H1 (cell line): ENCODE results near the gene DYRK1B. TPM values are rescaled to one million over a fixed set of nuclear protein-coding genes. Genes with fewer than 3 reads are reported as not detected.
A peak's percentile ranks its signal among the peaks of the same experiment; 100 is the strongest.

Experiments
- BACH1 ChIP-seq: IDR thresholded peaks from 2 replicates; pipeline ENCODE4 v1.6.1; 2012; ENCODE audit warnings: low read length, improper control_type of control experiment
- CBX8 ChIP-seq: fragments of 300-800, 300-1000 bp; sonication (generic); IDR thresholded peaks from 2 replicates; pipeline ENCODE4 v1.7.1; 2016; ENCODE audit warnings: low read depth, low read length, borderline replicate concordance
- CREB1 ChIP-seq: IDR thresholded peaks from 2 replicates; pipeline ENCODE4 v1.6.1; 2012; ENCODE audit warnings: inconsistent platforms
- E2F6 ChIP-seq: IDR thresholded peaks from 2 replicates; pipeline ENCODE4 v1.6.1; 2012; ENCODE audit warnings: inconsistent platforms
- EP300 ChIP-seq, 2 experiments: IDR thresholded peaks; 1 replicate in 1 of 2; 2 replicates in 1 of 2; pipeline ENCODE4 v1.6.1; 2011 to 2012; ENCODE audit warnings: low read depth in 2 of 2, low read length in 2 of 2, mild to moderate bottlenecking in 2 of 2, borderline replicate concordance in 1 of 2, inconsistent platforms in 1 of 2, moderate library complexity in 1 of 2
- GABPA ChIP-seq: IDR thresholded peaks from 2 replicates; pipeline ENCODE4 v1.6.1; 2011; ENCODE audit warnings: mild to moderate bottlenecking, low read length, moderate library complexity, borderline replicate concordance; ENCODE audit not compliant: insufficient read depth
- JUND ChIP-seq: IDR thresholded peaks from 2 replicates; pipeline ENCODE4 v1.6.1; 2011; ENCODE audit warnings: mild to moderate bottlenecking, improper control_type of control experiment, low read length
- KDM5A ChIP-seq: fragments of 200-600 bp; IDR thresholded peaks from 2 replicates; pipeline ENCODE4 v1.7.1; 2012; ENCODE audit warnings: mild to moderate bottlenecking, low read length, inconsistent platforms, mixed read lengths
- MAX ChIP-seq: IDR thresholded peaks from 2 replicates; pipeline ENCODE4 v1.6.1; 2012; ENCODE audit warnings: inconsistent platforms
- RAD21 ChIP-seq, 2 experiments: IDR thresholded peaks in 1 of 2; conservative IDR thresholded peaks in 1 of 2; 2 replicates each; pipeline ENCODE4 v1.6.1; 2011; ENCODE audit warnings: low read depth in 2 of 2, low read length in 2 of 2, improper control_type of control experiment in 1 of 2, inconsistent platforms in 1 of 2, mild to moderate bottlenecking in 1 of 2, moderate library complexity in 1 of 2
- SP1 ChIP-seq: IDR thresholded peaks from 2 replicates; pipeline ENCODE4 v1.6.1; 2011; ENCODE audit warnings: low read depth, low read length
- TEAD4 ChIP-seq: IDR thresholded peaks from 2 replicates; pipeline ENCODE4 v1.6.1; 2012; ENCODE audit warnings: low read depth, low read length, inconsistent platforms, mixed read lengths
- USF2 ChIP-seq: IDR thresholded peaks from 2 replicates; pipeline ENCODE4 v1.6.1; 2011; ENCODE audit warnings: low read length, improper control_type of control experiment
- polyA plus RNA-seq, 7 experiments: library from polyadenylated mRNA; depleted of rRNA in 3 of 7; stranded (reverse) in 5 of 7; unstranded in 2 of 7; fragments of >200 nt in 5 of 7; fragments of 200-250 nt in 2 of 7; gene quantifications; 1 replicate in 5 of 7; 2 replicates in 1 of 7; 4 replicates in 1 of 7; pipeline versions ENCODE4 v1.2.1 to v1.2.3, GENCODE V29; 2011 to 2013; ENCODE audit warnings: missing spikeins in 2 of 7, mixed read lengths in 2 of 7
- total RNA-seq: library from RNA; stranded (reverse); fragmentation: NEBNext Ultra II Directional; extraction: Animal tissue kit (Norgen Biotek cat#: 25700); gene quantifications from 2 replicates; pipeline ENCODE4 v1.2.1, GENCODE V29; 2021

The DYRK1B gene
- total and polyA plus RNA-seq, 2 of the 8 experiments (the other 6 are each of a cell fraction or from before 2014, with no cell fraction given) = 6.9 to 14.8 TPM

GRCh38 chr19:39870171-39870971, 36.4 kb upstream of the DYRK1B start (continued):
- peak in 1 of 2 experiments; percentile 11; a peak in 1 of 3 replicates for TF ChIP-seq EP300 (IDR thresholded peaks at IDR 0.05; ENCODE audit: borderline replicate concordance in 1 of 2, low read depth in 2 of 2, low read length in 2 of 2)
- TF ChIP-seq CBX8 = no peak
- TF ChIP-seq BACH1 = no peak
- TF ChIP-seq KDM5A = no peak
- TF ChIP-seq GABPA = no peak
- 0 out of 2 replicates have a peak, but pooled peaks have one; percentile 25 for TF ChIP-seq JUND
- TF ChIP-seq TEAD4 = no peak
- TF ChIP-seq SP1 = peak; percentile 25; the same call in 1 of the 2 replicates
- TF ChIP-seq MAX = peak; percentile 89
- TF ChIP-seq RAD21 (IDR thresholded peaks at IDR 0.05 in 1 of 2, conservative IDR thresholded peaks at IDR 0.05 in 1 of 2; ENCODE audit: low read depth in 2 of 2, low read length in 2 of 2) = no peak
- TF ChIP-seq CREB1 = no peak
- no peak for TF ChIP-seq USF2
- TF ChIP-seq E2F6 = peak; percentile 85
